SK-N-SH (cell line): Measurements from ENCODE around the gene SLC5A9. TPM values are rescaled to one million over a fixed set of nuclear protein-coding genes. Genes with fewer than 3 reads are reported as not detected.
A peak's percentile ranks its signal among the peaks of the same experiment; 100 is the strongest.

Source experiments
- CTCF ChIA-PET: fragments of 300-600, 350-600 bp; formaldehyde crosslinking; extraction: SDS; loops from one replicate; lab custom pipeline; 2021; lab: Yijun Ruan, JAX
- POLR2A ChIA-PET: fragments of 350-600 bp; sonication (Branson Sonifier 250); formaldehyde crosslinking; extraction: SDS; loops from one replicate; lab custom pipeline; 2020; ENCODE audit warnings: antibody characterized with exemption, inconsistent platforms; lab: Yijun Ruan, JAX
- DNase-seq: peaks from one replicate; pipeline ENCODE4 v3.0.0; 2012
- H2AFZ ChIP-seq: fragments of 200-600 bp; sonication (generic); 2 replicates; pipeline ENCODE4 v1.8.1; 2016; ENCODE audit warnings: antibody characterized with exemption, mild to moderate bottlenecking, low read depth
- H3F3A ChIP-seq: fragments of 200-600 bp; sonication (generic); replicated peaks from 2 replicates; pipeline ENCODE3; 2016; ENCODE audit warnings: antibody characterized with exemption, mild to moderate bottlenecking; ENCODE audit not compliant: insufficient read depth
- H3K27ac ChIP-seq, 2 experiments: fragments of 200-500 bp in 1 of 2; fragments of 200-600 bp in 1 of 2; sonication (Bioruptor generic) in 1 of 2; sonication (generic), shearing (Covaris generic) in 1 of 2; 2 replicates each; pipeline versions ENCODE4 v1.5.1 to v1.6.1; 2014 to 2016; ENCODE audit warnings: low read depth in 2 of 2, inconsistent platforms in 1 of 2, low read length in 1 of 2, mild to moderate bottlenecking in 1 of 2, mixed read lengths in 1 of 2
- H3K27me3 ChIP-seq: fragments of 200-600 bp; sonication (generic), shearing (Covaris generic); 2 replicates; pipeline ENCODE4 v1.6.1; 2016; ENCODE audit warnings: mixed run types; ENCODE audit not compliant: insufficient read depth
- H3K36me3 ChIP-seq, 2 experiments: fragments of 200-500 bp in 1 of 2; fragments of 200-600 bp in 1 of 2; sonication (Bioruptor generic) in 1 of 2; sonication (generic) in 1 of 2; replicated peaks in 1 of 2; 2 replicates each; pipeline versions ENCODE3 to v1.5.1; 2014 to 2016; ENCODE audit warnings: low read length in 1 of 2, mild to moderate bottlenecking in 1 of 2; ENCODE audit not compliant: insufficient read depth in 2 of 2, control insufficient read depth in 1 of 2
- H3K4me1 ChIP-seq, 2 experiments: fragments of 200-500 bp in 1 of 2; fragments of 200-600 bp in 1 of 2; sonication (Bioruptor generic) in 1 of 2; sonication (generic), shearing (Covaris generic) in 1 of 2; 2 replicates each; pipeline versions ENCODE4 v1.5.1 to v1.6.1; 2014 to 2016; ENCODE audit warnings: low read depth in 1 of 2, low read length in 1 of 2, mixed run types in 1 of 2; ENCODE audit not compliant: insufficient read depth in 2 of 2, control insufficient read depth in 1 of 2
- H3K4me2 ChIP-seq: fragments of 200-600 bp; sonication (generic), shearing (Covaris generic); 2 replicates; pipeline ENCODE4 v1.6.1; 2017; ENCODE audit warnings: mixed run types
- H3K4me3 ChIP-seq, 2 experiments: fragments of 200-500 bp in 1 of 2; fragments of 200-600 bp in 1 of 2; sonication (Bioruptor generic) in 1 of 2; sonication (generic), shearing (Covaris generic) in 1 of 2; 2 replicates each; pipeline versions ENCODE4 v1.5.1 to v1.8.1; 2014 to 2016; ENCODE audit warnings: low read depth in 2 of 2, inconsistent platforms in 1 of 2, low read length in 1 of 2, mild to moderate bottlenecking in 1 of 2, mixed read lengths in 1 of 2, moderate library complexity in 1 of 2
- H3K79me2 ChIP-seq: fragments of 200-600 bp; sonication (generic); 2 replicates; pipeline ENCODE4 v1.8.1; 2017; ENCODE audit warnings: mild to moderate bottlenecking; ENCODE audit not compliant: insufficient read depth
- H3K9ac ChIP-seq: fragments of 200-600 bp; sonication (generic); 2 replicates; pipeline ENCODE4 v1.6.1; 2017; ENCODE audit warnings: mixed run types
- H3K9me2 ChIP-seq: fragments of 200-600 bp; sonication (generic); 2 replicates; pipeline ENCODE4 v1.6.1; 2017; ENCODE audit warnings: mixed run types
- H3K9me3 ChIP-seq: fragments of 200-600 bp; sonication (generic); 2 replicates; pipeline ENCODE4 v1.6.1; 2017; ENCODE audit warnings: mixed run types, mild to moderate bottlenecking, moderate library complexity
- H4K20me1 ChIP-seq: fragments of 200-600 bp; sonication (generic); 2 replicates; pipeline ENCODE4 v1.6.1; 2017; ENCODE audit warnings: mild to moderate bottlenecking, mixed run types; ENCODE audit not compliant: insufficient read depth
- ELF1 ChIP-seq: IDR thresholded peaks from 2 replicates; pipeline ENCODE4 v1.4.0; 2012
- EZH2phosphoT487 ChIP-seq: fragments of 200-600 bp; sonication (generic); IDR thresholded peaks from 2 replicates; pipeline ENCODE4 v1.6.1; 2017; ENCODE audit warnings: low read depth, mixed run types, mild to moderate bottlenecking, antibody characterized with exemption, moderate library complexity, borderline replicate concordance
- FOXM1 ChIP-seq: IDR thresholded peaks from 2 replicates; pipeline ENCODE4 v1.4.0; 2012; ENCODE audit warnings: low read depth, mild to moderate bottlenecking
- GATA2 ChIP-seq: sonication (generic); formaldehyde crosslinking; IDR thresholded peaks from 2 replicates; pipeline ENCODE4 v1.5.0; 2020; ENCODE audit warnings: mild to moderate bottlenecking, missing genetic modification reagents
- NFIC ChIP-seq: IDR thresholded peaks from 2 replicates; pipeline ENCODE4 v1.4.0; 2012; ENCODE audit warnings: borderline replicate concordance
- POLR2AphosphoS5 ChIP-seq: IDR thresholded peaks from 2 replicates; pipeline ENCODE4 v1.6.1; 2012; ENCODE audit warnings: low read depth, low read length
- RAD21 ChIP-seq: IDR thresholded peaks from 2 replicates; pipeline ENCODE4 v1.6.1; 2012; ENCODE audit warnings: mild to moderate bottlenecking, low read length
- SMC3 ChIP-seq: IDR thresholded peaks from 2 replicates; pipeline ENCODE4 v1.6.1; 2012; ENCODE audit warnings: low read depth, low read length, improper control_type of control experiment
- TAF1 ChIP-seq: IDR thresholded peaks from 2 replicates; pipeline ENCODE4 v1.6.1; 2012; ENCODE audit warnings: low read depth, mild to moderate bottlenecking, low read length, moderate library complexity, borderline replicate concordance
- TCF12 ChIP-seq: IDR thresholded peaks from 2 replicates; pipeline ENCODE4 v1.4.0; 2012
- YY1 ChIP-seq: IDR thresholded peaks from 2 replicates; pipeline ENCODE4 v1.4.0; 2012; ENCODE audit warnings: low read depth, mild to moderate bottlenecking
- WGBS: methylation state at CpG from one replicate; pipeline ENCODE4 v1.1.6; 2017; ENCODE audit warnings: low lambda C conversion rate; 5-methylcytosine and 5-hydroxymethylcytosine counted together
- polyA plus RNA-seq, 3 experiments: library from polyadenylated mRNA; depleted of rRNA; stranded (reverse); fragments of >200 nt; gene quantifications; 2 replicates each; pipeline ENCODE4 v1.2.3, GENCODE V29; 2012
- TF ChIP-seq, protein P1 (sequence below): fragments of 200-600 bp; sonication (generic); IDR thresholded peaks from 2 replicates; pipeline ENCODE4 v1.6.1; 2017; ENCODE audit warnings: antibody characterized with exemption, mild to moderate bottlenecking, moderate library complexity

SLC5A9 gene
- polyA plus RNA-seq, 1 of the 3 experiments (the other 2 are of a cell fraction): not detected

DNA sequence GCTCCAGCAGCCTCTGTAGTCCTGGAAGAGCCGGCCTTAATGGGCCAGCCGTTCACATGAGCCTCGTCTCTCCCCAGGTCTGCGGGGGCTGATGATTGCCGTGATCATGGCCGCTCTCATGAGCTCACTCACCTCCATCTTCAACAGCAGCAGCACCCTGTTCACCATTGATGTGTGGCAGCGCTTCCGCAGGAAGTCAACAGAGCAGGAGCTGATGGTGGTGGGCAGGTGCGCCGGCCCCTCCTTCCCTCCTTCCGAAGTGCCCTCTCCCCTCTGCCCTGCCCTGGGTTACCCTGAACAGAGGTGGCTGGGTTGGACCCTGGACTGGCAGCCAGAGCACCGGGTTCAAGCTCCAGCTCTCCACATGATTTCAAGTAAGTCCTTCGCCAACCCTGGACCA lies 13.1 kb downstream of the SLC5A9 start:
- 74% methylated on average over 12 of the region's 13 CpGs for WGBS

DNA sequence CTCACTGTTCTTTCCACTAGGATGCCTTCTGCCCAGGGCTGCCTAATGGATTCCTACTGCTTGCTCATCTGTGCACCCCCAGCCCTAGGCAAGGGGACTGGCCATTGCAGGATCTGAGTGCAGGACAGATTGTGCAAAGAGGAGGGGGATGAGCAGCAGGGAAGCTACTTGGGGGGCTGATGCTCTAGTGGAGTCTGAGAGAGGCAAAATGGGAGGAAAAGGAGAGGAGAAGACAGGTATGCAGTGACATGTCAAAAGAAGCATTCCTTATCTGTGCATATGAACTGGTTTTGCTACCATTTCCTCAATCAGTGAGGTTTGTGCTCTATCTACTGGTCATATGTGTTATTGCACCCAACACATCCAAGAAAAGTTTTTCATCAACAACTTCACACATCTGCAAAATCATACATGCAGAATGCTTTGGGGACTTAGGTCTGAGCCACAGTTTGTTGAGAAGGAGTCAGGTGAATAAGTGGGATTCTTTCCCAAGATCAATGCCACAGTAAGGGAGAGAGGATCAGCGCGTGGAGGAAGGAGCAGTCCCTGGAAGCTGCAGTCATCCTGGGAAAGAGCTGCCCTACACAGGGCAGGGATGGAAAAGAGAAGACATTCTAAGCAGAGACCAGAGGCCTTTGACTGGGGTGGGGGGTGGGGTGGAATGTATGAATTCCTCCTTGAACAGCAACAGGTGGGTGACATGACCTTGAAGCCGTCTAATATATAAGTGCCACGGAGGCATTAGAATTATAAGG lies 14.4 kb downstream of the SLC5A9 start:
- Histone ChIP-seq H3K9me3 (no peaks in the 10 kb centered on the region), H3K4me2 (no peak overlapping the region), H3K36me3 (no peaks in the 10 kb centered on the region), H3K4me3 (no peak overlapping the region), H4K20me1 (no peaks in the 10 kb centered on the region), H2AFZ (no peak overlapping the region), H3K27ac (no peak overlapping the region), H3F3A (no peaks in the 10 kb centered on the region), H3K9ac (no peak overlapping the region), H3K79me2 (no peaks in the 10 kb centered on the region), H3K9me2 (no peaks in the 10 kb centered on the region), H3K4me1 (no peaks in the 10 kb centered on the region; a peak in 1 of 4 replicates), H3K27me3 (no peaks in the 10 kb centered on the region)
- WGBS: 78% methylated on average over 4 of the region's 4 CpGs
- TF ChIP-seq SMC3 (peak; percentile 53), EZH2phosphoT487 (no peak), TCF12 (no peak), ELF1 (no peak), GATA2 (CRISPR knock-in tag) (peak; percentile 23; the same call in 1 of the 2 replicates), RAD21 (peak; percentile 81)
- TF ChIP-seq, protein P1, sequence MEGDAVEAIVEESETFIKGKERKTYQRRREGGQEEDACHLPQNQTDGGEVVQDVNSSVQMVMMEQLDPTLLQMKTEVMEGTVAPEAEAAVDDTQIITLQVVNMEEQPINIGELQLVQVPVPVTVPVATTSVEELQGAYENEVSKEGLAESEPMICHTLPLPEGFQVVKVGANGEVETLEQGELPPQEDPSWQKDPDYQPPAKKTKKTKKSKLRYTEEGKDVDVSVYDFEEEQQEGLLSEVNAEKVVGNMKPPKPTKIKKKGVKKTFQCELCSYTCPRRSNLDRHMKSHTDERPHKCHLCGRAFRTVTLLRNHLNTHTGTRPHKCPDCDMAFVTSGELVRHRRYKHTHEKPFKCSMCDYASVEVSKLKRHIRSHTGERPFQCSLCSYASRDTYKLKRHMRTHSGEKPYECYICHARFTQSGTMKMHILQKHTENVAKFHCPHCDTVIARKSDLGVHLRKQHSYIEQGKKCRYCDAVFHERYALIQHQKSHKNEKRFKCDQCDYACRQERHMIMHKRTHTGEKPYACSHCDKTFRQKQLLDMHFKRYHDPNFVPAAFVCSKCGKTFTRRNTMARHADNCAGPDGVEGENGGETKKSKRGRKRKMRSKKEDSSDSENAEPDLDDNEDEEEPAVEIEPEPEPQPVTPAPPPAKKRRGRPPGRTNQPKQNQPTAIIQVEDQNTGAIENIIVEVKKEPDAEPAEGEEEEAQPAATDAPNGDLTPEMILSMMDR: peak; percentile 59
- ChIA-PET CTCF (interaction anchor here (0.5 to 5.0 kb wide), 26 partner anchors 8 to 499 kb away, joined by 3 to 24 read pairs (median 5); partner anchors contain the start of gene SLC5A9), POLR2A (no interaction called here)
- DNase-seq: peak; percentile 62

More for the DNA sequence above, 13.1 kb downstream of the SLC5A9 start:
- Histone ChIP-seq H3K4me2 (no peak overlapping the region), H3K4me3 (no peak overlapping the region), H2AFZ (no peak overlapping the region), H4K20me1 (no peaks in the 10 kb centered on the region), H3K9ac (no peak overlapping the region), H3K9me3 (no peaks in the 10 kb centered on the region), H3K79me2 (no peaks in the 10 kb centered on the region), H3K4me1 (no peaks in the 10 kb centered on the region; a peak in 1 of 4 replicates), H3K36me3 (no peaks in the 10 kb centered on the region), H3K27ac (no peak overlapping the region), H3K27me3 (no peaks in the 10 kb centered on the region), H3K9me2 (no peaks in the 10 kb centered on the region), H3F3A (no peaks in the 10 kb centered on the region)
- ChIA-PET POLR2A (interaction anchor here (0.8 to 1.0 kb wide), 2 partner anchors 32 to 236 kb away, joined by 3 read pairs; partner anchors contain the start of gene SPATA6), CTCF (interaction anchor here (1.0 to 5.0 kb wide), 12 partner anchors 9 to 262 kb away, joined by 3 to 24 read pairs (median 8); partner anchors contain the start of gene SLC5A9)
- TF ChIP-seq TAF1 (no peak), FOXM1 (no peak), POLR2AphosphoS5 (no peak), YY1 (no peak), NFIC (no peak)
- no peak for DNase-seq
